Measurements from ENCODE around the gene NHSL1.

NHSL1 gene

GRCh38 chr6:138473144-138473543 lies 26.1 kb downstream of the NHSL1 start:
- DNase-seq: no peak

GRCh38 chr6:138468320-138469015 lies 30.8 kb downstream of the NHSL1 start:
- no peak for DNase-seq
- Histone ChIP-seq H3K36me3 (replicated peaks; ENCODE audit: insufficient read depth, low read length) (no peaks in the 10 kb centered on the region), H3K4me2 (ENCODE audit: low read depth, low read length) (no peak overlapping the region), H3F3A (ENCODE audit: insufficient read depth, low read length) (no peaks in the 10 kb centered on the region), H4K20me1 (ENCODE audit: insufficient read depth, low read length) (no peaks in the 10 kb centered on the region), H3K27ac (ENCODE audit: low read length) (no peak overlapping the region), H2AFZ (ENCODE audit: low read length) (no peak overlapping the region), H3K4me3 (ENCODE audit: low read length) (no peak overlapping the region), H3K27me3 (replicated peaks; ENCODE audit: insufficient read depth, low read length) (no peaks in the 10 kb centered on the region), H3K9me3 (replicated peaks; ENCODE audit: insufficient read depth, low read length) (no peaks in the 10 kb centered on the region), H3K9ac (ENCODE audit: low read length) (no peak overlapping the region), H3K79me2 (ENCODE audit: low read length) (no peaks in the 10 kb centered on the region), H3K4me1 (ENCODE audit: low read length) (no peaks in the 10 kb centered on the region), H3K9me2 (replicated peaks; ENCODE audit: insufficient read depth, low read length) (no peaks in the 10 kb centered on the region)
- no peak for TF ChIP-seq EZH2phosphoT487 (IDR thresholded peaks at IDR 0.05; ENCODE audit: low read length)

More at GRCh38 chr6:138473144-138473543, 26.1 kb downstream of the NHSL1 start:
- Histone ChIP-seq H3K79me2 (ENCODE audit: low read length) (no peaks in the 10 kb centered on the region), H3F3A (ENCODE audit: insufficient read depth, low read length) (no peaks in the 10 kb centered on the region), H4K20me1 (ENCODE audit: insufficient read depth, low read length) (no peaks in the 10 kb centered on the region), H3K9me2 (replicated peaks; ENCODE audit: insufficient read depth, low read length) (no peaks in the 10 kb centered on the region), H3K9me3 (replicated peaks; ENCODE audit: insufficient read depth, low read length) (no peaks in the 10 kb centered on the region), H3K4me3 (ENCODE audit: low read length) (no peak overlapping the region), H3K27ac (ENCODE audit: low read length) (no peak overlapping the region), H3K4me2 (ENCODE audit: low read depth, low read length) (no peak overlapping the region), H3K9ac (ENCODE audit: low read length) (no peak overlapping the region), H2AFZ (ENCODE audit: low read length) (no peak overlapping the region), H3K27me3 (replicated peaks; ENCODE audit: insufficient read depth, low read length) (no peaks in the 10 kb centered on the region), H3K4me1 (ENCODE audit: low read length) (no peaks in the 10 kb centered on the region), H3K36me3 (replicated peaks; ENCODE audit: insufficient read depth, low read length) (no peaks in the 10 kb centered on the region)
- TF ChIP-seq EZH2phosphoT487 (IDR thresholded peaks at IDR 0.05; ENCODE audit: low read length) (no peak), EZH2 (optimal IDR thresholded peaks at IDR 0.05; ENCODE audit: low read depth, low read length) (no peak), CTCF (IDR thresholded peaks at IDR 0.05; ENCODE audit: low read length) (no peak)

GRCh38 chr6:138467901-138468300 lies 31.4 kb downstream of the NHSL1 start:
- H4K20me1 ChIP-seq (ENCODE audit: insufficient read depth, low read length): no peaks in the 10 kb centered on the region
- H3K9me2 ChIP-seq (replicated peaks; ENCODE audit: insufficient read depth, low read length): no peaks in the 10 kb centered on the region
- no peak overlapping the region for H3K9ac ChIP-seq (ENCODE audit: low read length)
- H3K27me3 ChIP-seq (replicated peaks; ENCODE audit: insufficient read depth, low read length): no peaks in the 10 kb centered on the region
- no peaks in the 10 kb centered on the region for H3F3A ChIP-seq (ENCODE audit: insufficient read depth, low read length)
- no peaks in the 10 kb centered on the region for H3K4me1 ChIP-seq (ENCODE audit: low read length)
- H3K27ac ChIP-seq (ENCODE audit: low read length): no peak overlapping the region
- no peaks in the 10 kb centered on the region for H3K79me2 ChIP-seq (ENCODE audit: low read length)
- H3K9me3 ChIP-seq (replicated peaks; ENCODE audit: insufficient read depth, low read length): no peaks in the 10 kb centered on the region
- TF ChIP-seq CTCF (IDR thresholded peaks at IDR 0.05; ENCODE audit: low read length): no peak
- no peak for TF ChIP-seq EZH2phosphoT487 (IDR thresholded peaks at IDR 0.05; ENCODE audit: low read length)
- no peak for TF ChIP-seq EZH2 (optimal IDR thresholded peaks at IDR 0.05; ENCODE audit: low read depth, low read length)
- H2AFZ ChIP-seq (ENCODE audit: low read length): no peak overlapping the region
- H3K4me3 ChIP-seq (ENCODE audit: low read length): no peak overlapping the region
- DNase-seq: no peak
- H3K36me3 ChIP-seq (replicated peaks; ENCODE audit: insufficient read depth, low read length): no peaks in the 10 kb centered on the region
- no peak overlapping the region for H3K4me2 ChIP-seq (ENCODE audit: low read depth, low read length)

DNA sequence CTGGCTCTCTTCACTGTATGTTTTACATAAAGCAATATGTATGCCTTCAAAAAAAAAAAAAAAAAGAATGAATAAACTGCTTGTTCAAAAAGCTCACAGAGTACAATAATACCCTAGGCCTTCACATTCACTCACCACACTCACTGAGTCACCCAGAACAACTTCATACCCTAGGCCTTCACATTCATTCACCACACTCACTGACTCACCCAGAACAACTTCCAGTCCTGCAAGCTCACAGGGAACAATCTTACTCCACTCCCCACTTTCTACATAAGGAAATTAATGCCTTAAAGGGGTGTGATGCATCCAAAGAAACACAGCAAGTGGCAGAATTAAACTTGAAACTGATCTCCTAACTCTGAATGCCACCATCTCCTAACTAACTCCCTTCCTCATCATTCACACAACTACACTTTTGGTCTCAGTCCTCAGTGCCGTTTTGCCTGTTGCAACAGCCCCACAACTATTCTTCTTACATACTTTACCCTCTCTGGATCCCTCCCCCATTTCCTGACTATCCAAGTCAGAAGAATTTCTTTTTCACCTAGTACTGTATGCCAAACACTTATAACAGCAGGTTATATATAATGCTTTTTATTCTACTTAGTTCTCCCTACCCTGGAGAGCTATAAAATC lies 34.2 kb downstream of the NHSL1 start:
- Histone ChIP-seq H4K20me1 (ENCODE audit: insufficient read depth, low read length) (no peaks in the 10 kb centered on the region), H3F3A (ENCODE audit: insufficient read depth, low read length) (no peaks in the 10 kb centered on the region), H3K27me3 (replicated peaks; ENCODE audit: insufficient read depth, low read length) (no peaks in the 10 kb centered on the region), H3K36me3 (replicated peaks; ENCODE audit: insufficient read depth, low read length) (no peaks in the 10 kb centered on the region), H3K9me3 (replicated peaks; ENCODE audit: insufficient read depth, low read length) (no peaks in the 10 kb centered on the region), H3K79me2 (ENCODE audit: low read length) (no peaks in the 10 kb centered on the region), H2AFZ (ENCODE audit: low read length) (no peak overlapping the region), H3K9ac (ENCODE audit: low read length) (no peak overlapping the region), H3K9me2 (replicated peaks; ENCODE audit: insufficient read depth, low read length) (no peaks in the 10 kb centered on the region), H3K4me3 (ENCODE audit: low read length) (no peak overlapping the region), H3K27ac (ENCODE audit: low read length) (no peak overlapping the region), H3K4me1 (ENCODE audit: low read length) (no peaks in the 10 kb centered on the region), H3K4me2 (ENCODE audit: low read depth, low read length) (no peak overlapping the region)
- TF ChIP-seq CTCF (IDR thresholded peaks at IDR 0.05; ENCODE audit: low read length) (no peak), EZH2phosphoT487 (IDR thresholded peaks at IDR 0.05; ENCODE audit: low read length) (no peak), EZH2 (optimal IDR thresholded peaks at IDR 0.05; ENCODE audit: low read depth, low read length) (no peak)
- DNase-seq: no peak

All from MM.1S (cell line).